GM21825 (cell line): Measurements from ENCODE around the gene TMEM38B.
"Not testable (repeated sequence)": the region's sequence is repeated elsewhere in the genome, so short reads cannot be mapped to it uniquely, and the experiment has no call there.

ENCODE experiments used
- ATAC-seq: cut with Tn5 transposase; IDR thresholded peaks from one replicate; pipeline ENCODE4 v1.9.1; 2021; ENCODE audit warnings: mild to moderate bottlenecking, moderate library complexity; ENCODE audit not compliant: unreplicated experiment

Gene TMEM38B

DNA sequence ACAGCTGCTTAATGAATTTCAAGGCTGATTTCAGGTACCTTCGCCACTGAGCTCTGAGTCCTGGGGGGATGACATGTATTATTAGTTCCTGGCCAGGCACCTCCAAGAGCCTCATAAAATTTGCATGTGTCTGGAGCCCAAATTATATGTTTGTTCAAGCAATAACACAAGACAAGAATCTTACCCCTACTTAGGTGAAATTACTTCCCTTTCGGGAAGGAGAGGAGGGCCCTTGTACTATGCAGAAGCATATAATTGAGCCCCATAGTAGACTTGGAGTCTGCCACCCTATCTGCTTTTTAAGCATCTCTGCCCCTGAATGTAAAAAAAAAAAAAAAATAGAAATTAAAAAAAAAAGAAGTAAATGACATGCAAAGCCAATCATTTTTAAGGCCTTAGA is 13.0 kb upstream of the TMEM38B start:
- no peak for ATAC-seq

DNA sequence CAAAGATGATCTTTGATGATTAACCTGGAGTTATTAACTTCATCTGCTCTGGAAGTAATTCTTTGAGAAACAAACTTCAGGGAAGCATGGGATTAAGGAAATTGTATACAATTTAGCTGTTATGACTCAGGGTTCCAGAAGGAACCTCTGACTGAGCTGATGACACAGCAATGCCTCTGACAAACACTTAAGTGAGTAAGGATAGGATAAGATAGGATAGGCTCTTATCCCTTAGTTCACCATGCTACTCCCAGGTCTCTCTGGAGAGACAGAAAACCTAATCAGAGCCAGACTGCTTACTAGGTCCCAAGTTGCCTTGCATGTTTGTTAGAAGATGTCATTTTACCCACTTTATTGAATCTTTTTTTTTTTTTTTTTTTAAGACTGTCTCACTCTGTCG is 12.6 kb upstream of the TMEM38B start:
- ATAC-seq: no peak

DNA sequence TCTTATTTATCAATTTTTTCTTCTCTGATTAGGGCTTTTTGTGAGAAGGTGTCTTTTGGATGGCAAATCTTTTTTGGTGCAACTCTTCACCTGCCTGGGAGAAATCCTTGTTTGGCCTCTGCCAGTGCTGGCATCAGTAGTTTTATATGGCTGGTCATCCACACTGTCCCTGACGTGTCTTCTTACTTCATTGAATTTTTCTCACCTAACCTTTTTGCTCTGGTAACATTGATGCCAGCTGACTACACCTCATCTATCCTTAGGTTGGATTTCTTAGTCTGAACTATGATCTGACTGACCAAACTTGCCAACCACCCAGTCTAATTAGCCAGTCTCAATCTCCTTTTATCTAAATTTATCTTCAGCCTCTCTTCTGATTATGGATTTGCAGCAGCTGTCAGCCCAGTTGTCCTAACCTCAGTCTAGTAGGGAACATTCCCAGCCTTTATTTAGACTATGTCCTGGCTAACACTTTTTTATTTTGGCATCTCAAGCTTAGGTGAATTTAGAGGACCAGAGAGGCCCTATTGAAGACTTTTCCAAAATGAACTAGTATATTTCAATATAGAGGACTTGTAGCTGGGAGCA is 10.6 kb upstream of the TMEM38B start:
- ATAC-seq: no peak

DNA sequence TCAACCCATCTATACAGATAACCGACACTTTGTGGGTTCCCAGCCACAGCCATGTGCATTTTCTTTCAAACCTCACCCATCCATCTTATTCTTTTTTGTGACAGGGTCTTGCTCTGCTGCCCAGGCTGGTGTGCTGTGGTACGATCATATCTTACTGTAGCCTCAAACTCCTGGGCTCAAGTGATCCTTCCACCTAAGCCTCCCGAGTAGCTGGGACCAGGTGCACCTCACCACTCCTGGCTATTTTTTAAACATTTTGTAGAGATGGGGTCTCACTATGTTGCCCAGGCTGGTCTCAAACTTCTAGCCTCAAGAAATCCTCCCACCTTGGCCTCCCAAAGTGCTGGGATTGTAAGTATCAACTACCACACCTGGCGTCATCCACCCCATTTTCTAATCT is 7.4 kb upstream of the TMEM38B start:
- no peak for ATAC-seq

DNA sequence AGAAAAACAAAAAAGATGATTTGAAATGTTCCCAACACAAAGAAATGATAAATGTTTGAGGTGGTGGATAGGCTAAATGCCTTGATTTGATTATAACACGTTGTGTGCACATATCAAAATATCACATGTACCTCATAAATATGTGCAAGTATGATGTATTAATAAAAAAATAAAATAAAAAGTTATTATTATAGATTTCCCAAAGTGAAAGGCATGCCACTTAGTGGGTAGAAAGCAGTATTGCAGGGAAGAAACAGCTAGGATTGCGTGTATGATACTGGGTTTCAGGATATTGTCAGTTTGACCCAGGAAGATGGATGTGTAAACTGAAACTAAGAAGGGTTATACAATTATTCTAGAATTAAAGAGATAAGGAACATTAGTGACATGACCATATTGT is 3.6 kb upstream of the TMEM38B start:
- no peak for ATAC-seq

DNA sequence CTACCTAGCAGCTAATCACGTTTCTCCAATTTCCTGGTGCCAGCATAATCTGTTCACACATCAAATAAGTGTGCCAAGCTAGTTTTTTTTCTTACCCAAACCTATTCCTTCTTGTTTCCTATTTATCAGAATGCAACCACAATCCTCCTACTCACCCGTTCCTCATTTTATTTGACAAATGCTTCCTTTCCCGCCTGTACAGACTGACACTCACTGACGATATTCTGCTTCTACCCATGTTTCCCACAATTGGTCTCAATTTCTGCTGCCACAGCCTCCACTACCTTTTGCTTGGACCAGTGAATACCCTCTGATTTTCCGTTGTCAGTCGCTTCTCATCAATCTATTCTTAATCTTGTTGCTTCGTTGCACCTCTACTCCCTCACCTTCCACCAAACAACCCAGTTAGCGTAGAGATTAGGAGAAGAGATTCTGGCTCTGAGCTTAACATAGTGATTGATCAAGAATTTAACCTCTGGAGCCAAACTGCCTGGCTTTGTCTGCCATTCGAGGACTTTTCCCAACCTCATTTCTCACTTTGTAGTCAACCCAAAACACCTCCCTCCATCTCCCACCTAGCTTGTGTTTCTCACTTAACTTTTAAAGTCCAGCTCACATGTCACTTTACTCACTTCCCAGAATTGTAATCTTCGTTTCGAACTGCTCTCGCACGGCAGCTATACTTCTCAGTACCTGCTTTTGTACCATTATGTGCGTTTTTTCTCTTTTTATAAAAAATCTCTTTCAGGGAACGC is 729 bp upstream of the TMEM38B start:
- ATAC-seq: peak; percentile 25

DNA sequence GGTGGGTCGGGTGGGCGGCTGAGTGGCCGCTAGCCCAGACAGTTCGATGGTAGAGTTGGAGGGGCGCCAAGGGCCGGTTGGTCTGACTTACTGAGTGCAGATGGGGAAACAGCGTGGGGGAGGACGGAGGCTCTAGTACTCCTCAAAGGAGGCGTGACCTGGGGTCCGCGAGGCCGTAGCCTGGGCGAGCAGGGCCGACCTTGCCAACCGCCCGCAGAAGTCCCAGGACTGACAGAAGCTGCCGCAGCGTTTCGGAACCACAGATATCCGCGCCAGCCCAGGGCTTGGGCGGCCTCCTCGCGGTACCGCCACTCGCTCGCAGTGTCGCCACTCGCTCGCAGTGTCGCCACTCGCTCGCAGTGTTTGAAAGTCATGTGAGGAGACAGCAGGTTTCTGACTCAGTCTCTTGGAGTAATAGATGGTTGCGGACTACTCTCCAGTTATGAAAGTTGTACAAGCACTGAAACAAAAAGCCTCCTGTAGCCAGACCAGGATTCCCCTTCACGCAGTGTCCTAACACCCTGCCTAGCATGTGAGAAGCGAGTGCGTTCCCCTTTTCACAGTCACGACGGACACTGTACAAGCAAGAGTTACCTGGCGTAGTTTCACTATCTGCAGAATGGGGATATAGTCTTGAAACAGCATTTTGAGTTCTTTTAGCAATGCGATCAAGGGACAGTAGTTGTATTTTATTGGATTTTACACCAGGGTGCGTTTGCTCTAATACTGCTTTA is 674 bp downstream of the TMEM38B start:
- ATAC-seq: peak; percentile 63

DNA sequence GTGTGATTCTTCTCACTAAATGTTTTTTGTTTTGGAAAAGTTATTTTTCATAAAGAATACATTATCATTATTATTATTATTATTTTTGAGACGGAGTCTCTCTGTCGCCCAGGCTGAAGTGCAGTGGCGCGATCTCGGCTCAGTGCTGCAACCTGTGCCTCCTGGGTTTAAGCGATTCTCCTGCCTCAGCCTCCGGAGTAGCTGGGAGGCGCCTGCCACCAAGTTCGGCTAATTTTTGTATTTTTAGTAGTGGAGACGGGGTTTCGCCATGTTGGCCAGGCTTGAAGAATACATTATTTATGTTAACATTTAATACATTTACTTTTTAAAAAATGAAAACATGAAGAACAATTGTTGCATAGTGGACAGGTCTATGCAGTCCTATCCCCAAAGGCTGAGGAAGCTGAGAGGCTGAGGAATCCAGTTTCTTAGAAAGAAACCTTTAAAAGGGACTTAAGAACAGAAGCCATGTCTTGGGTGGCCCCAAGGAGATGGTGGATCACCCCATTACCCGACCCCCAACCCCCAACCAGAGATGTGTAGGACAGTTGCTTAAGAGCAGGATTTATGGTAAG is 2.0 kb downstream of the TMEM38B start:
- ATAC-seq: no peak

DNA sequence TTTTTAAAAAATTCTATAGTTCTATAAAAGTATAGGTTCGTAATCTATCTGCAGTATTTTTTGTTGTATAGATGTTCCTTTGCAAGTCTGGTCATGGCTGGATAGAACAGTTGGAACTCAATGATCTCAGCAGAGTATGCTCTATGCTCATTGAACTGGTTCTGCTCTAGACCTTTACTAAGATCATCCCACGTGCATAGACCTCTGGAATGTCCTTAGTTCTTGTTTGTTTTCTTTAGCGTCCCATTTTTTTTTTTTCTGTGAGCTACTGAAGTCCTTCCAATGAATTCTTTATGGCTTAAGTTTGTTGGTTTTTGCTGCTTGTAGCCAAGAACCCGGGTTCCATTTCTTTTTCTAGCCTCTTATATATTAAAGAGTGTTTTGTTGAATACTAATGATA is 3.5 kb downstream of the TMEM38B start:
- ATAC-seq: no peak

DNA sequence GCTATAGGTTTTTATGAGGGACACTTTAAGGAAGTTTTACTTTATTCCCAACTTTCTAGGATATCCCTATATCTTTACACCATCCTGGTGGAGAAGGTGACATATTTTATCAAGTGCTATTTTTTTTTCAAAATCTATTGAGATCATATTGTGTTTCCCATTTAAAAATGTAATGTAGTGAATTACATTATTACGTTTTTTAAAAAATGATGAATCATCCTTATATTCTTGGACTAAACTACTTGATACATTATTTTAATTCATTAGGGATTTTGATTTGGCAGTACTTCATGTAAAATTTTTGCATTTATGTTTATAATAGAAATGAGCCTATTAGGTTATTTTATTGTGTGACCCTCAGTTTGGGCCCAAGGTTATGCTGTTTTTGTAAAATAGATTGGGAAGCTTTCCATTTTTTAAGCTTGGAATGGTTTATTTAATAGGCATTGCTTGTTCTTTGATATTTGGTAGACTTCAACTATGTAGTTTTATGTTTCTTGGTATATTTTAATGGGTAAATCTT is 4.1 kb downstream of the TMEM38B start:
- no peak for ATAC-seq

DNA sequence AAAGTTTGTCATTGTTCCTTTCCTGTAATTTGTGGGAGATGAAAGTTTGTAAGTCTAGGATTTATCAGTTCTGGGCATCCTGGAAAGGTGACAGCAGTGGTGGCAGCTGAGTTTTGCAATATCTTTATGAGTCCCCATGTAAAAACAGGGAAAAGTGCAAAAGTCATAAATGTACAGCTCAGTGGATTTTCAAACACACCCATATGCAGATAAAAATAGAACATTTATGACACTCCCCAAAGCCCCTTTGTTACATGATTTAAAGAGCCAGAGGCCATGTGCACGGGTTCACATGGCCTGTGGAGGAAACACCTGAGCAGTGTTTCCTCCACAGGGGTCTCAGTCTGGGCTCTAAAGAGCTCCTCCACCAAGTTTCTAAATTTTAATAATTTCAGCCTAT is 6.3 kb downstream of the TMEM38B start:
- no peak for ATAC-seq

DNA sequence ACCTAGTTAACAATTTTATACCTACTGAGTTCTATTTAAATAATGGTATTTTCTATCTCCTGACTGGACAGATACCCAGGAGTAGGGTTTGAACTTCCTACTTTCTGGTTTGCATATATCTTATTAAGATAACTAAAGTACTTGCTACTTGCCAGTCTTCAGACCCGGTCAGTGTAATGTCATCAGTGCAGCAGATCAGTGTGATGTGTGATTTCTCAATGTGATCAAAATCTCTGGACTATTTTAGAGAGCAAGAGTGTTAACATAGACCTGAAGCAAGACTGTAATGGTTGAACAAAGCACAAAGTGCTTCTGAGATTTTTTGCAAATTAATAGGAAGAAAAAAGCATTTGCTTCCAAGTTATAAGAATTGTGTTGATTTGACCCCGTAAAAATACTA is 6.8 kb downstream of the TMEM38B start:
- ATAC-seq: no peak

DNA sequence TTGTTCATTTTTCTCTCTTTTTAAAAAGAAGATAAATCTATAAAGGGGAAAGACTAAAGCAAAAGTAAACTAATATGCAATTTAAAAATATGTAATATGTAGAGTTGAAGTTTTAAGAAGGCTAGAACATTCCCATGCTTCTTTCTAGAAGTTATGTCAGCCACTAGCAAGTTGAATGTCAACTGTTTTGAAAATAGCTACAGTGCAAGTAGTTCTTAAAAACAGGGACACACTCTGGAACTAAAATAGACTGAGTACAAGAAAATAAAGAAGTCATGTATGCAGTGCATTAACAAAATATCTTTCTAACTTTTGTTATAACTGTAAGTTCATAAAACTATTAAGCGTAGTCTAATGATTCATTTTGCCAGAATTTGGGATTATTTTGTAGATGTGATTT is 7.9 kb downstream of the TMEM38B start:
- no peak for ATAC-seq

DNA sequence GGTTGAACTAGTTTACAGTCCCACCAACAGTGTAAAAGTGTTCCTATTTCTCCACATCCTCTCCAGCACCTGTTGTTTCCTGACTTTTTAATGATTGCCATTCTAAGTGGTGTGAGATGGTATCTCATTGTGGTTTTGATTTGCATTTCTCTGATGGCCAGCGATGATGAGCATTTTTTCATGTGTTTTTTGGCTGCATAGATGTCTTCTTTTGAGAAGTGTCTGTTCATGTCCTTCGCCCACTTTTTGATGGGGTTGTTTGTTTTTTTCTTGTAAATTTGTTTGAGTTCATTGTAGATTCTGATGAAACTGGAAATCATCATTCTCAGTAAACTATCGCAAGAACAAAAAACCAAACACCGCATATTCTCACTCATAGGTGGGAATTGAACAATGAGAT is 9.3 kb downstream of the TMEM38B start:
- not testable (repeated sequence) for ATAC-seq

DNA sequence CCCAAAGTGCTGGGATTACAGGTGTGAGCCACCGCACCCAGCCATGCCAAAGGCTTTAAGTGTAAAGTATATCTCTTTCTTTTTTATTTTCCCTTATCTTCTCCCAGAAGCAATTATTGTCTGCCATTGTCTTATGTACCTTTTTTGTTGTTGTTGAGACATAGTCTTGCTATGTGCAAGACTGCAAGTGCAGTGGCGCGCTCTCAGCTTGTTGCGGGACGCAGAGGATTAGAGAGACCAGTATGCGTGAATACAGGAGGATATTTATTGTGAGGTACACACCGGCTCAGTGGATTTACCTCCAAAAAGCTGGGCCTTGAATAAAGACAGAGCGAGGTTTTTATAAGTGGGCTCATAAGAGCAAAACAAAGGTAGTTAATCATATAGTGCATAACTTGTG is 11.8 kb downstream of the TMEM38B start:
- ATAC-seq: no peak

DNA sequence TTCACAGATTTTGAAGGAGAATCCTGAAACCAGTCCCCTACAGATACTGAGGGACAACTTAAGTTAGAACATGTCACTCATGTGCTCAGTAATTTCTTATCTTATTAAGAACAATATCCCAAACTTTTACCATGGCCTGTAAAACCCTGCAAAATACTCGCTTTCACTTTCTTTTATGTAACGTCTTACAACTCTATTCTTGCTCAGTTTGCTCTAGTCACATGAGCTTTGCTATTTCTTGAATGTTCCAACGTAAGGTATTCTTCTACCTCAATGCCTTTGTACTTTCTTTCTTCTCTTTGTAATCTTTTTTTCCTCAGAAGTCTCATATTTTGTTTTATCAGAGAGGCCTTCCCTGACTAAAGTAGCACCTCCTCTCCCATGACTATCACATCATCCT is 14.1 kb downstream of the TMEM38B start:
- no peak for ATAC-seq

DNA sequence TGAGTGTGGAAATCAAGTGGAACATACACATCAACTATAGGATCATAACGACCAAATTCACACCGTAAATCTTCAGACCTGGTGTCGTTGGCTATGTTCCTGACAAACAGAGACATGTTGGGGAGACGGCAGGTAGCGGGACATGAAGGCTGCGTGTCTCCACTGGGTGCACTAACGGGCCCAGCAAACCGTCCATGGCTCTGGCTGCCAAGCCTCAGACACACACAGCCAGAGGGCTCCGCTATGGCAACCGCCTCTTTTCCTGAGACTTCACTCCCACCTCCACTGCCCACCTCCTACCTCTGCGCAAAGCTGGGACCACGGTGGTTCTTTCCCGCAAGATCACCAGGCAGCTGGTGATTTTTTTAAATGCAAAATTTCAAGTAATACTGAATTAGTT is 16.3 kb downstream of the TMEM38B start:
- ATAC-seq: no peak

DNA sequence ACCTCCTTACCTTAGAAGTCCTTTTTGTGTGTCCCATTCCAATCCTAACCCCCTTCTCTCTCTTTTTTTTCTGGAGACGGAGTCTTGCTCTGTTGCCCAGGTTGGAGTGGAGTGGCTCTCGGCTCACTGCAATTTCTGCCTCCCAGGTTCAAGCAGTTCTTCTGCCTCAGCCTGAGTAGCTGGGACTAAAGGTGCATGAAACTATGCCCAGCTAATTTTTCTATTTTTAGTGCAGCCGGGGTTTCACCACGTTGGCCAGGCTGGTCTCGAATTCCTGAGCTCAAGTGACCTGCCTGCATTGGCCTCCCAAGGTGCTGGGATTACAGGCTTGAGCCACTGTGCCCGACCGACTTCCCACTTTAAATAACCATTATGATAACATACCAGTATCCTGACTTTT is 17.5 kb downstream of the TMEM38B start:
- no peak for ATAC-seq

DNA sequence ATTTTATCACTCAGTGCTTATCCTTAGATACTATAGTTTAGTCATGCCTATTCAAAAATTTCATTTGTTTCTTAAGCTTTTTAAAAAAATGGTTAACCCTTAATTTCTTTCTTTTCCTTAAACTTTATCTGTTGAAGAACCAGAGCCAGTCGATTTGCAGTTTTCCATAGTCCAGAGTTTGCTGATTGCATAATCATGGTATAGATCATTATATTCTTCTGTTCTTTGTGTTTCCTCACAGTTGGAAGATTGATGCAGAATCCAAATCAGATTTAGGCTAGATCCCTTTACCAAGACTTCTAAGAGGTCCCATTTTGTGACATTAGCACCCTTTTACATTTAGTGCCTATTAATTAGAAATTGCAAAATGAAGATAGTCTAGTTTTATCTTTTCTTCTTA is 18.0 kb downstream of the TMEM38B start:
- ATAC-seq: no peak

DNA sequence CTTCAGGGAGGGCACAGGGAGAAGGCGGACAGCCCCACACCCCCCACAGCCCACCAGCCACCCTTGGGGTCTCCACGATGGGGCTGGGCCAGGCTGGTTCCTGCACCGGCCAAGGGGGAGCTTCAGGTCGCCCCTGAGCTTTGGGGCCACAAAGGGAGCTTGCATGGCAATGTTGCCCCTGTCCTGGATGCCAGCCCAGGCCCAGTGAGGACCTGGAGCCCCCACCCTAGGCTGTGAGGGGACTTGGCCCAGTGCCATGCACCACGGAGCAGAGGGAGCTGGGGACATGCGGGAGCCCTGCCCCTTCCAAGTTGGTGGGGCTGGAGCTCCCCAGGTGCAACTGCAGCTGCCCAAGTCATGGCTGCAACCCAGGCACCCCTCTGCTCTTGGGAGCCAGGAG is 18.4 kb downstream of the TMEM38B start:
- no peak for ATAC-seq

DNA sequence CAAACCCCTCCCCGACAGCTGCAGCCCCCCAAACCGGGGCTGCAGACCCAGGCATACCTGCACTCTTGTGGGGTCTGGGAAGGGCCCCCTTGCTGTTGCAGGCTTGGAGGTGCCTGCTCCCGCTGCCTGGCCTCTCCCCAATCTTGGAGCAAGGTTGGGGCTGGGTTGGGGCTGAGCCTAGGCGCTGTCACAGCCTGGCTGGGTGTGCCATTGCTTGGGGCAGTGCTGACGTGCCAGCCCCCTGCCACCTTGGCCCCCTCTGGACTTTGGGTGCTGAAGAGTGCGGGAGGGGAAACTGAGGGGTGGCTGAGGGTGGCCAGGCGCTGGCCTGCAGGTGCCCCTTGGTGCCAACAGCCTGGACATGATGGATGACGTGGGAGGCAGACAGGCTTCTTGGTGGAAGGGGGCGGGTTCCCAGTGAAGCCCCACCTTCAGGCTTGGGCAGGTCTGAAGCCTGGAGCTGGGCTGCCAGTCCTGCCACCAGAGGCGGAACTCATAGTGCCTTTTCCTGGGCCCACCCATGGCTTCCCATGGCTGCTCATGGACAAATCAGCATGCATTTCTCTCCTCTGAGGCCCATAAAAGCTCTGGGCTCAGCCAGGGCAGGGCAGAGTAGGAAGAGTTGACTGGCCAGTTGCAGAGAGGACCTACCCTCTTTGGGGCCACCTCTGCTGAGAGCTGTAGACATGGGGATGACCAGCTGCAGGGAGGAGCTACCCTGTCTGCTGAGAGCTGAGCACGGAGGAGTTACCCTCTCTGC is 19.1 kb downstream of the TMEM38B start:
- ATAC-seq: no peak
